DMS79 (cell line): Measurements from ENCODE around the gene ZMYND10.

ENCODE experiments used
- DNase-seq: peaks from one replicate; lab custom pipeline; 2025; lab: John Stamatoyannopoulos, UW

ZMYND10 gene

GRCh38 chr3:50345586-50346234 lies at the start of gene ZMYND10:
TSS of gene ZMYND10 (minus strand) at chr3:50345732. CDS start at chr3:50345579, 153 bp downstream.
- no peak for DNase-seq

- DNase-seq: no peak
These were observed 47.5 kb upstream of the ZMYND10 start for GRCh38 chr3:50393061-50393460.

GRCh38 chr3:50392101-50392715 lies 46.7 kb upstream of the ZMYND10 start:
- DNase-seq: no peak

- DNase-seq: peak; percentile 48
These were observed 45.1 kb upstream of the ZMYND10 start for GRCh38 chr3:50390508-50391224.

- DNase-seq: no peak
These were observed 43.9 kb upstream of the ZMYND10 start for GRCh38 chr3:50389414-50389767.

- no peak for DNase-seq
These were observed 43.3 kb upstream of the ZMYND10 start for GRCh38 chr3:50388720-50389413.

- no peak for DNase-seq
These were observed 42.6 kb upstream of the ZMYND10 start for GRCh38 chr3:50388016-50388719.

GRCh38 chr3:50385754-50386153 lies 40.2 kb upstream of the ZMYND10 start:
- DNase-seq: no peak

GRCh38 chr3:50383750-50384149 lies 38.2 kb upstream of the ZMYND10 start:
- no peak for DNase-seq

GRCh38 chr3:50382722-50383121 lies 37.2 kb upstream of the ZMYND10 start:
- DNase-seq: no peak

- peak; percentile 79 for DNase-seq
These were observed 35.9 kb upstream of the ZMYND10 start for GRCh38 chr3:50381383-50381782.

GRCh38 chr3:50380405-50381085 lies 35.0 kb upstream of the ZMYND10 start:
- DNase-seq: no peak

GRCh38 chr3:50378757-50379156 lies 33.2 kb upstream of the ZMYND10 start:
- DNase-seq: no peak

GRCh38 chr3:50378024-50378423 lies 32.5 kb upstream of the ZMYND10 start:
- no peak for DNase-seq

GRCh38 chr3:50375258-50375931 lies 29.9 kb upstream of the ZMYND10 start:
- no peak for DNase-seq

GRCh38 chr3:50374363-50375257 lies 29.1 kb upstream of the ZMYND10 start:
- DNase-seq: no peak

GRCh38 chr3:50373146-50374051 lies 27.9 kb upstream of the ZMYND10 start:
- DNase-seq: no peak

GRCh38 chr3:50372349-50372748 lies 26.8 kb upstream of the ZMYND10 start:
- peak; percentile 25 for DNase-seq
